ENCODE data around the gene DGCR2.

GRCh38 chr22:19118329-19118880 lies 3.8 kb downstream of the DGCR2 start:
- TF ChIP-seq, protein P1, sequence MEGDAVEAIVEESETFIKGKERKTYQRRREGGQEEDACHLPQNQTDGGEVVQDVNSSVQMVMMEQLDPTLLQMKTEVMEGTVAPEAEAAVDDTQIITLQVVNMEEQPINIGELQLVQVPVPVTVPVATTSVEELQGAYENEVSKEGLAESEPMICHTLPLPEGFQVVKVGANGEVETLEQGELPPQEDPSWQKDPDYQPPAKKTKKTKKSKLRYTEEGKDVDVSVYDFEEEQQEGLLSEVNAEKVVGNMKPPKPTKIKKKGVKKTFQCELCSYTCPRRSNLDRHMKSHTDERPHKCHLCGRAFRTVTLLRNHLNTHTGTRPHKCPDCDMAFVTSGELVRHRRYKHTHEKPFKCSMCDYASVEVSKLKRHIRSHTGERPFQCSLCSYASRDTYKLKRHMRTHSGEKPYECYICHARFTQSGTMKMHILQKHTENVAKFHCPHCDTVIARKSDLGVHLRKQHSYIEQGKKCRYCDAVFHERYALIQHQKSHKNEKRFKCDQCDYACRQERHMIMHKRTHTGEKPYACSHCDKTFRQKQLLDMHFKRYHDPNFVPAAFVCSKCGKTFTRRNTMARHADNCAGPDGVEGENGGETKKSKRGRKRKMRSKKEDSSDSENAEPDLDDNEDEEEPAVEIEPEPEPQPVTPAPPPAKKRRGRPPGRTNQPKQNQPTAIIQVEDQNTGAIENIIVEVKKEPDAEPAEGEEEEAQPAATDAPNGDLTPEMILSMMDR (optimal IDR thresholded peaks at IDR 0.05 in 1 of 3, IDR thresholded peaks at IDR 0.05 in 1 of 3, conservative IDR thresholded peaks at IDR 0.05 in 1 of 3; ENCODE audit: extremely low read depth in 1 of 3, insufficient read depth in 2 of 3, low read length in 3 of 3), result no peak
- no peak for TF ChIP-seq EZH2 (IDR thresholded peaks at IDR 0.05; ENCODE audit: low read length)
